Measurements from ENCODE around the gene TMEM185B. TPM values are rescaled to one million over a fixed set of nuclear protein-coding genes. Genes with fewer than 3 reads are reported as not detected.
A peak's percentile ranks its signal among the peaks of the same experiment; 100 is the strongest.

Gene TMEM185B
- total RNA-seq (ENCODE audit: low replicate concordance) = 29.6 and 41.7 TPM in 2 replicates

GRCh38 chr2:120223034-120223912, at the start of gene TMEM185B:
TSS of gene TMEM185B (minus strand) at chr2:120223400. CDS start at chr2:120222976, 424 bp downstream.
- peak; percentile 78 for DNase-seq (ENCODE audit: low read depth)
- TF ChIP-seq CTCF (IDR thresholded peaks at IDR 0.05; ENCODE audit: insufficient read depth, low read length) = peak; percentile 42
- H3K4me3 ChIP-seq (ENCODE audit: low read depth, low read length) = peak within 1 kb of the TSS; percentile 75

- TF ChIP-seq CTCF (IDR thresholded peaks at IDR 0.05; ENCODE audit: insufficient read depth, low read length) = no peak
- no peak overlapping the region for H3K4me3 ChIP-seq (ENCODE audit: low read depth, low read length)
- no peak for DNase-seq (ENCODE audit: low read depth)
These were observed 48.6 kb upstream of the TMEM185B start for GRCh38 chr2:120271711-120272379.

GRCh38 chr2:120269816-120270215, 46.6 kb upstream of the TMEM185B start:
- no peak for TF ChIP-seq CTCF (IDR thresholded peaks at IDR 0.05; ENCODE audit: insufficient read depth, low read length)
- H3K4me3 ChIP-seq (ENCODE audit: low read depth, low read length) = no peak overlapping the region
- no peak for DNase-seq (ENCODE audit: low read depth)

- no peak for DNase-seq (ENCODE audit: low read depth)
- no peak overlapping the region for H3K4me3 ChIP-seq (ENCODE audit: low read depth, low read length)
- no peak for TF ChIP-seq CTCF (IDR thresholded peaks at IDR 0.05; ENCODE audit: insufficient read depth, low read length)
These were observed 46.0 kb upstream of the TMEM185B start for GRCh38 chr2:120269076-120269744.

- DNase-seq (ENCODE audit: low read depth) = no peak
- TF ChIP-seq CTCF (IDR thresholded peaks at IDR 0.05; ENCODE audit: insufficient read depth, low read length) = no peak
- H3K4me3 ChIP-seq (ENCODE audit: low read depth, low read length) = no peak overlapping the region
These were observed 44.1 kb upstream of the TMEM185B start for GRCh38 chr2:120267348-120267747.

- DNase-seq (ENCODE audit: low read depth) = no peak
- H3K4me3 ChIP-seq (ENCODE audit: low read depth, low read length) = no peak overlapping the region
- TF ChIP-seq CTCF (IDR thresholded peaks at IDR 0.05; ENCODE audit: insufficient read depth, low read length) = no peak
These were observed 41.8 kb upstream of the TMEM185B start for GRCh38 chr2:120265006-120265405.
